ENCODE measurements around the gene ANKRD27. TPM values are rescaled to one million over a fixed set of nuclear protein-coding genes. Genes with fewer than 3 reads are reported as not detected.

The ANKRD27 gene
- total RNA-seq, result 10 to 100 TPM; 32.1 to 49.7 (median 42.7) TPM
- 31.3 TPM for total RNA-seq (2013)
- total RNA-seq, result 22.3 to 86.0 (median 51.3) reads per million in 29 experiments

- peak within 1 kb of the TSS; percentile 92 to 97 (median 96) for H3K4me3 Mint-ChIP-seq
- peaks cover 5 to 12% of the 10 kb centered on the region in 2 donors for H3K27me3 Mint-ChIP-seq
- peaks cover 15 to 48% of the 10 kb centered on the region in 2 experiments for H3K4me1 ChIP-seq (ENCODE audit: control insufficient read depth in 1 of 2, extremely low read depth in 1 of 2, insufficient read depth in 2 of 2, low read length in 2 of 2)
- no peaks in the 10 kb centered on the region for H3K9me3 Mint-ChIP-seq
- ChIA-PET CTCF (interaction anchor here in 1 of 2 donors (0.9 kb wide), 1 partner anchor 41 kb away, joined by 4 read pairs; no protein-coding TSS in a partner anchor), POLR2A (interaction anchor here in 1 of 2 donors (0.6 kb wide), 2 partner anchors 138 to 207 kb away, joined by 3 read pairs; no protein-coding TSS in a partner anchor)
- peak within 1 kb of the TSS; percentile 64 to 95 for H3K4me3 ChIP-seq (ENCODE audit: control insufficient read depth in 1 of 2, extremely low read depth in 1 of 2, low read length in 1 of 2)
- peak within 1 kb of the TSS; percentile 21 for H3K27ac ChIP-seq (ENCODE audit: low read length)
- no peaks in the 10 kb centered on the region for H3K36me3 Mint-ChIP-seq
- H3K36me3 ChIP-seq (ENCODE audit: control insufficient read depth in 2 of 2, extremely low read depth in 1 of 2, insufficient read depth in 1 of 2, low read length in 1 of 2), result no peaks in the 10 kb centered on the region
- peak; percentile 91 to 94 (median 92) for ATAC-seq (replicated peaks in 1 of 4)
- peak within 1 kb of the TSS; percentile 78 to 88 for H3K27ac Mint-ChIP-seq
- under 1% methylated on average over 74 of the region's 75 CpGs for WGBS (ENCODE audit: insufficient coverage)
- peaks cover 6 to 25% of the 10 kb centered on the region in 2 experiments for H3K27me3 ChIP-seq (replicated peaks in 1 of 2; ENCODE audit: control insufficient read depth in 2 of 2, extremely low read depth in 1 of 2, insufficient read depth in 2 of 2, low read length in 1 of 2)
- no peaks in the 10 kb centered on the region for H3K9me3 ChIP-seq
- DNase-seq, result peak; percentile 91 to 99 (median 97)
- H3K4me1 Mint-ChIP-seq, result peaks cover 36 to 46% (median 41%) of the 10 kb centered on the region in 3 donors
These were observed at the start of gene ANKRD27 for GRCh38 chr19:32674931-32675719. ANKRD27 (minus strand) TSS chr19:32675180; CDS start chr19:32659015, 16,165 bp downstream.

DNA sequence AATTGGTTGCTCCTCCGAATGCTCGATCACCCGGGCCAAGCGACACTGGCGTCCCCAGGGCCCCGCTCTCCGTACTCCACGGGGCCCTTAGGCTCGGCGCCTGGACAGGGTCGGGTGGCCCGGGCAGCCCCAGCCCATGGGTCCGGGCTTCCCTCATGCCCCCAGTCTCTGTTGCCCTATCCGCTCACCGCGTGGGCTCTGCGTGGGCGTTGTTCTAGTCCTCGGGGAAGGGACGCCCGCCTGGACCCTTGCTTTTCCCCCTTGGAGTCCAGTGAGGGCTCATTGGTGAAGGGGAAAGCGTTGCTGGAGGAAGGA lies 45.9 kb upstream of the ANKRD27 start:
- H3K4me3 Mint-ChIP-seq, result no peak overlapping the region

DNA sequence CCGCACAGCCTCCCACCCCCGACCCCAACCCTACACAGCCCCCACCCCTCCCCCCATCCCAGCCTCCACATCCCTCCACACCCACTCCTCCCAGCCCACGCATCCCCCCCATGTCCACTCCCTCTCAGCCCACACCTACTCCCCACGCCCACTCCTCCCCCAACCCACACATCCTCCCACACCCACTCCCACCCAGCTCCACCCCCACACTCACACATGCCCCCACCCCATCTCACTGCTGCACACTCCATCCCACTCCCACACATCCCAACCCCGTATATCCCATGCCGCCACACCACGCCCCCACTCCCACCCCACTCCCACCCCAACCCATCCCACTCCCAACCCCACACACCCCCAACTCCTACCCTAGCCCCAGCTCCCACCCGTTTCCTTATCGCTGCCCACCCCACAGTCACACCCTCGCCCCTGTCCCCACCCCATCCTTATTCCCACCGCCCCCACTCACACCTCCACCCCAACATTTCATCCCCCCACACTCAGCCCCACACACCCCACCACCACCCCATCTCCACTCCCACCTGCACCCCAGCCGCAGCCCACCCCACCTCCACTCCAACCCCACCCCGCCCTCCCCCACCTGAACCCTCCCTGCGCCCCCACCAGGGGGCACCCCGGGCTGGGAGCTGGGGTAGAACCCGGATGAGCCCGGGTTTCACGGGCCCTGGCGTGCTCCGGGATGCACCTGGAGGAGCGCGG lies 45.4 kb upstream of the ANKRD27 start:
- no peak overlapping the region for H3K27ac Mint-ChIP-seq
- DNase-seq (no peak), ATAC-seq (replicated peaks in 1 of 4) (no peak)
- H3K4me1 ChIP-seq (ENCODE audit: control insufficient read depth in 1 of 2, extremely low read depth in 1 of 2, insufficient read depth in 2 of 2, low read length in 2 of 2), result no peaks in the 10 kb centered on the region
- H3K9me3 Mint-ChIP-seq, result no peaks in the 10 kb centered on the region
- no peak overlapping the region for H3K4me3 ChIP-seq (ENCODE audit: control insufficient read depth in 1 of 2, extremely low read depth in 1 of 2, low read length in 1 of 2)
- H3K4me1 Mint-ChIP-seq, result no peaks in the 10 kb centered on the region
- POLR2A ChIA-PET, result no interaction called here
- H3K36me3 Mint-ChIP-seq, result peaks cover 4% of the 10 kb centered on the region
- H3K36me3 ChIP-seq (ENCODE audit: control insufficient read depth in 2 of 2, extremely low read depth in 1 of 2, insufficient read depth in 1 of 2, low read length in 1 of 2), result no peaks in the 10 kb centered on the region
- no peak overlapping the region for H3K4me3 Mint-ChIP-seq
- H3K27me3 ChIP-seq (replicated peaks in 1 of 2; ENCODE audit: control insufficient read depth in 2 of 2, extremely low read depth in 1 of 2, insufficient read depth in 2 of 2, low read length in 1 of 2), result no peaks in the 10 kb centered on the region
- H3K27ac ChIP-seq (ENCODE audit: low read length), result no peak overlapping the region
- H3K27me3 Mint-ChIP-seq, result no peaks in the 10 kb centered on the region
- CTCF ChIA-PET, result no interaction called here
- WGBS (ENCODE audit: insufficient coverage), result 95% methylated on average over 12 of the region's 22 CpGs
- H3K9me3 ChIP-seq, result no peaks in the 10 kb centered on the region

More for the DNA sequence above, 45.9 kb upstream of the ANKRD27 start:
- no peak for ATAC-seq (replicated peaks in 1 of 4)
- DNase-seq, result no peak
- Mint-ChIP-seq H3K27me3 (no peaks in the 10 kb centered on the region), H3K4me1 (no peaks in the 10 kb centered on the region), H3K9me3 (peaks cover 0 to 4% (median 0%) of the 10 kb centered on the region in 3 donors), H3K36me3 (peaks cover 3% of the 10 kb centered on the region), H3K27ac (no peak overlapping the region)
- Histone ChIP-seq H3K4me3 (ENCODE audit: control insufficient read depth in 1 of 2, extremely low read depth in 1 of 2, low read length in 1 of 2) (no peak overlapping the region), H3K27ac (ENCODE audit: low read length) (no peak overlapping the region), H3K36me3 (ENCODE audit: control insufficient read depth in 2 of 2, extremely low read depth in 1 of 2, insufficient read depth in 1 of 2, low read length in 1 of 2) (no peaks in the 10 kb centered on the region), H3K27me3 (replicated peaks in 1 of 2; ENCODE audit: control insufficient read depth in 2 of 2, extremely low read depth in 1 of 2, insufficient read depth in 2 of 2, low read length in 1 of 2) (no peaks in the 10 kb centered on the region), H3K9me3 (no peaks in the 10 kb centered on the region), H3K4me1 (ENCODE audit: control insufficient read depth in 1 of 2, extremely low read depth in 1 of 2, insufficient read depth in 2 of 2, low read length in 2 of 2) (no peaks in the 10 kb centered on the region)
- ChIA-PET POLR2A (no interaction called here), CTCF (no interaction called here)
- 94% methylated on average over 19 of the region's 22 CpGs for WGBS (ENCODE audit: insufficient coverage)

DNA sequence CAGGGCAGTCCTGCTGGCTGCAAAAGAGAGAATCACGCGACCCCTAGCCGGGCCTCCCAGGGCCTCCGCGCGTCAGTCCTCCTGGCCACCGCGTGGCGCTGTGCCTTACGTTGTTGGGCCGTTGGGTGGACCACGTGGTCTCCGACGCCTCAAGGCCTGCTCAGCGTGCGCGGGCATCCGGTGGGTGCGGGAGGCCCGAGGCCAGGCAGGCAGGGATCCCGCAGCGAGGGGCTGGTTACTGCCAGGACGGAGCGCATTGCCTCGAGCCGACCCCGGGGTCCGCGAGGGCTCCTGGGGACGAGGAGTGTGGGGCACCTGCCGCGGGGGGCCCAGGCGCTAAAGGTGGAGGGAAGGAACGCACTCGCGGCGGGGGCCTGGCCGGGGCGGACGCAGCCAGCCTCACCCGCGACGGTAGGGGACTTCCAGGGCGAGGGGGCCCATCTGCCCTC lies 44.7 kb upstream of the ANKRD27 start, which contains the start of gene TDRD12:
TDRD12 (plus strand) TSS at position 157 of the 449 bp plus-strand sequence. CDS start 306 bp downstream, outside the sequence.
- ChIA-PET CTCF (no interaction called here), POLR2A (no interaction called here)
- ATAC-seq (replicated peaks in 1 of 4), result no peak
- Mint-ChIP-seq H3K27me3 (no peaks in the 10 kb centered on the region), H3K9me3 (no peaks in the 10 kb centered on the region), H3K4me1 (no peaks in the 10 kb centered on the region), H3K4me3 (no peak within 1 kb of the TSS), H3K36me3 (peaks cover 11% of the 10 kb centered on the region), H3K27ac (no peak within 1 kb of the TSS)
- H3K4me3 ChIP-seq (ENCODE audit: control insufficient read depth in 1 of 2, extremely low read depth in 1 of 2, low read length in 1 of 2), result no peak within 1 kb of the TSS
- no peaks in the 10 kb centered on the region for H3K4me1 ChIP-seq (ENCODE audit: control insufficient read depth in 1 of 2, extremely low read depth in 1 of 2, insufficient read depth in 2 of 2, low read length in 2 of 2)
- DNase-seq, result peak in 1 of 35 experiments; percentile 16
- H3K27ac ChIP-seq (ENCODE audit: low read length), result no peak within 1 kb of the TSS
- no peaks in the 10 kb centered on the region for H3K9me3 ChIP-seq
- peaks cover 0 to 1% of the 10 kb centered on the region in 2 donors for H3K36me3 ChIP-seq (ENCODE audit: control insufficient read depth in 2 of 2, extremely low read depth in 1 of 2, insufficient read depth in 1 of 2, low read length in 1 of 2)
- H3K27me3 ChIP-seq (replicated peaks in 1 of 2; ENCODE audit: control insufficient read depth in 2 of 2, extremely low read depth in 1 of 2, insufficient read depth in 2 of 2, low read length in 1 of 2), result no peaks in the 10 kb centered on the region
- 95% methylated on average over 34 of the region's 44 CpGs for WGBS (ENCODE audit: insufficient coverage)

DNA sequence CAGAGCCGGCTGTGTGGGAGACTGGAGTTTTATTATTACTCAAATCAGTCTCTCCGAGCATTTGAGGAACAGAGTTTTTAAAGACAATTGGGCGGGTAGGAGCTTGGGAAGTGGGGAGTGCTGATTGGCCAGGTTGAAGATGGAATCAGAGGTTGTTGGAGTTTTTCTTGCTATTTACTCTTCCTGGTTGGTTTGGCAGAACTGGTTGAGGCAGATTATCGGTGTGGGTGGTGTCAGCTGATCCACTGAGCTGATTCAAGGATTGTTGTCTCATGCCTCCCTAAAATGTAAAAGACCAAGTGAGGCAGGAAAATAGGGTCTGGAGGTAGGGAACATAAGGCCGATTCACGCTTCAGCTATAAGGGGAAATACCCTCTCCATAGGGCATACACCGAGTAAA lies 43.3 kb upstream of the ANKRD27 start:
- no peak for ATAC-seq (replicated peaks in 1 of 4)
- no peaks in the 10 kb centered on the region for H3K27me3 Mint-ChIP-seq
- no peak overlapping the region for H3K4me3 Mint-ChIP-seq
- H3K4me1 Mint-ChIP-seq, result no peaks in the 10 kb centered on the region
- Histone ChIP-seq H3K36me3 (ENCODE audit: control insufficient read depth in 2 of 2, extremely low read depth in 1 of 2, insufficient read depth in 1 of 2, low read length in 1 of 2) (peaks cover 0 to 4% of the 10 kb centered on the region in 2 donors), H3K27ac (ENCODE audit: low read length) (no peak overlapping the region), H3K4me1 (ENCODE audit: control insufficient read depth in 1 of 2, extremely low read depth in 1 of 2, insufficient read depth in 2 of 2, low read length in 2 of 2) (no peaks in the 10 kb centered on the region), H3K27me3 (replicated peaks in 1 of 2; ENCODE audit: control insufficient read depth in 2 of 2, extremely low read depth in 1 of 2, insufficient read depth in 2 of 2, low read length in 1 of 2) (no peaks in the 10 kb centered on the region), H3K9me3 (no peaks in the 10 kb centered on the region), H3K4me3 (ENCODE audit: control insufficient read depth in 1 of 2, extremely low read depth in 1 of 2, low read length in 1 of 2) (no peak overlapping the region)
- H3K27ac Mint-ChIP-seq, result no peak overlapping the region
- CTCF ChIA-PET, result no interaction called here
- WGBS (ENCODE audit: insufficient coverage), result 97% methylated on average over 5 of the region's 7 CpGs
- H3K36me3 Mint-ChIP-seq, result peaks cover 12% of the 10 kb centered on the region
- no peaks in the 10 kb centered on the region for H3K9me3 Mint-ChIP-seq
- POLR2A ChIA-PET, result no interaction called here
- no peak for DNase-seq

GRCh38 chr19:32717496-32717895 lies 42.5 kb upstream of the ANKRD27 start:
- Mint-ChIP-seq H3K4me1 (no peaks in the 10 kb centered on the region), H3K36me3 (peaks cover 16% of the 10 kb centered on the region), H3K4me3 (no peak overlapping the region), H3K9me3 (no peaks in the 10 kb centered on the region), H3K27ac (no peak overlapping the region), H3K27me3 (no peaks in the 10 kb centered on the region)
- Histone ChIP-seq H3K36me3 (ENCODE audit: control insufficient read depth in 2 of 2, extremely low read depth in 1 of 2, insufficient read depth in 1 of 2, low read length in 1 of 2) (peaks cover 0 to 10% of the 10 kb centered on the region in 2 donors), H3K4me3 (ENCODE audit: control insufficient read depth in 1 of 2, extremely low read depth in 1 of 2, low read length in 1 of 2) (no peak overlapping the region), H3K9me3 (no peaks in the 10 kb centered on the region), H3K27ac (ENCODE audit: low read length) (no peak overlapping the region), H3K27me3 (replicated peaks in 1 of 2; ENCODE audit: control insufficient read depth in 2 of 2, extremely low read depth in 1 of 2, insufficient read depth in 2 of 2, low read length in 1 of 2) (no peaks in the 10 kb centered on the region), H3K4me1 (ENCODE audit: control insufficient read depth in 1 of 2, extremely low read depth in 1 of 2, insufficient read depth in 2 of 2, low read length in 2 of 2) (no peaks in the 10 kb centered on the region)
- no CpG with 5 or more reads among the region's 5 CpGs for WGBS (ENCODE audit: insufficient coverage)
- ChIA-PET POLR2A (no interaction called here), CTCF (no interaction called here)
- ATAC-seq (replicated peaks in 1 of 4) (no peak), DNase-seq (no peak)
